HCT116 (cell line): ENCODE data around the gene PLGRKT.

Experiments
- CEBPB ChIP-seq: IDR thresholded peaks from 2 replicates; pipeline ENCODE4 v1.6.1; 2012; ENCODE audit warnings: low read depth
- ELF1 ChIP-seq: IDR thresholded peaks from 2 replicates; pipeline ENCODE4 v1.6.1; 2012; ENCODE audit warnings: low read depth, borderline replicate concordance
- EZH2 ChIP-seq: fragments of 200-600 bp; sonication (generic); IDR thresholded peaks from 2 replicates; pipeline ENCODE4 v1.6.1; 2017; ENCODE audit warnings: antibody characterized with exemption, mixed run types
- EZH2phosphoT487 ChIP-seq: fragments of 200-600 bp; IDR thresholded peaks from 2 replicates; pipeline ENCODE4 v1.6.1; 2018; ENCODE audit warnings: antibody characterized with exemption, borderline replicate concordance
- FOSL1 ChIP-seq: IDR thresholded peaks from 2 replicates; pipeline ENCODE4 v1.6.1; 2012; ENCODE audit warnings: low read depth
- JUND ChIP-seq: IDR thresholded peaks from 2 replicates; pipeline ENCODE4 v1.6.1; 2012
- POLR2A ChIP-seq: IDR thresholded peaks from 2 replicates; pipeline ENCODE4 v1.7.0; 2011; ENCODE audit warnings: borderline replicate concordance; ENCODE audit not compliant: insufficient read depth, insufficient read length; ENCODE audit errors: extremely low read depth
- POLR2AphosphoS5 ChIP-seq: IDR thresholded peaks from 2 replicates; pipeline ENCODE4 v1.6.1; 2011; ENCODE audit warnings: mild to moderate bottlenecking, low read depth, low read length, moderate library complexity
- TCF7L2 ChIP-seq: IDR thresholded peaks from 2 replicates; pipeline ENCODE4 v1.7.0; 2011; ENCODE audit warnings: borderline replicate concordance, inconsistent platforms; ENCODE audit not compliant: insufficient read depth, insufficient read length; ENCODE audit errors: extremely low read depth
- ZNF274 ChIP-seq: fragments of 200-500 bp; sonication (Bioruptor generic); IDR thresholded peaks from 2 replicates; pipeline ENCODE4 v1.6.1; 2014; ENCODE audit warnings: mild to moderate bottlenecking, low read depth, low read length, inconsistent platforms
- TF ChIP-seq, protein P1 (sequence below), 3 experiments: fragments of 200-600 bp in 1 of 3; sonication (generic) in 1 of 3; IDR thresholded peaks in 2 of 3; conservative IDR thresholded peaks in 1 of 3; 2 replicates each; pipeline ENCODE4 v1.5.1; 2012 to 2017; ENCODE audit warnings: low read depth in 2 of 3, low read length in 2 of 3, antibody characterized with exemption in 1 of 3, borderline replicate concordance in 1 of 3, control low read depth in 1 of 3, mild to moderate bottlenecking in 1 of 3, mixed read lengths in 1 of 3, mixed run types in 1 of 3, moderate library complexity in 1 of 3; ENCODE audit not compliant: insufficient read depth in 1 of 3

DNA sequence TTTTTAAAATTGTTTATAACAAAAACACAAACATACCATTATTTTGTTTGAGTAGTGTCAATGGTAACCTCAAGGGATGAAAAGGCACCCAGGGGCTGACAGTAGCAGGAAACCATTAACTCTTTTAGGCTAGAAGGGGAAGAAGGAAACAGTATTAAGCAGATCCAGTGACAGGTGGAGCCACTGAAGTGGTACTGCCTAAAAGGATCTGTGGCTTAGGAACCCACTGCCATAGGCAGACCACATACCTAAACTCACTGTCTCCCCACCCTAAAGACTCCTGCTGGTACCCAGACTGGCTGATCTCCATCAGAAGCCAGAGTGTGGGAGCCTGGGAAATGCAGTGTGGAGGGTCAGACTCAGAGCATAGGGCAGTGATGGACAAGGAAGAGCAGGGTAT lies 111.5 kb downstream of the PLGRKT start:
- TF ChIP-seq POLR2A (no peak), TCF7L2 (no peak), ZNF274 (no peak), POLR2AphosphoS5 (no peak), JUND (no peak), CEBPB (no peak), EZH2 (no peak), ELF1 (no peak), FOSL1 (no peak), EZH2phosphoT487 (no peak)
- TF ChIP-seq, protein P1, sequence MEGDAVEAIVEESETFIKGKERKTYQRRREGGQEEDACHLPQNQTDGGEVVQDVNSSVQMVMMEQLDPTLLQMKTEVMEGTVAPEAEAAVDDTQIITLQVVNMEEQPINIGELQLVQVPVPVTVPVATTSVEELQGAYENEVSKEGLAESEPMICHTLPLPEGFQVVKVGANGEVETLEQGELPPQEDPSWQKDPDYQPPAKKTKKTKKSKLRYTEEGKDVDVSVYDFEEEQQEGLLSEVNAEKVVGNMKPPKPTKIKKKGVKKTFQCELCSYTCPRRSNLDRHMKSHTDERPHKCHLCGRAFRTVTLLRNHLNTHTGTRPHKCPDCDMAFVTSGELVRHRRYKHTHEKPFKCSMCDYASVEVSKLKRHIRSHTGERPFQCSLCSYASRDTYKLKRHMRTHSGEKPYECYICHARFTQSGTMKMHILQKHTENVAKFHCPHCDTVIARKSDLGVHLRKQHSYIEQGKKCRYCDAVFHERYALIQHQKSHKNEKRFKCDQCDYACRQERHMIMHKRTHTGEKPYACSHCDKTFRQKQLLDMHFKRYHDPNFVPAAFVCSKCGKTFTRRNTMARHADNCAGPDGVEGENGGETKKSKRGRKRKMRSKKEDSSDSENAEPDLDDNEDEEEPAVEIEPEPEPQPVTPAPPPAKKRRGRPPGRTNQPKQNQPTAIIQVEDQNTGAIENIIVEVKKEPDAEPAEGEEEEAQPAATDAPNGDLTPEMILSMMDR (IDR thresholded peaks at IDR 0.05 in 2 of 3, conservative IDR thresholded peaks at IDR 0.05 in 1 of 3; ENCODE audit: borderline replicate concordance in 1 of 3, insufficient read depth in 1 of 3, low read depth in 2 of 3, low read length in 2 of 3): no peak
